Measurements from ENCODE around the gene BMP5.

The BMP5 gene

DNA sequence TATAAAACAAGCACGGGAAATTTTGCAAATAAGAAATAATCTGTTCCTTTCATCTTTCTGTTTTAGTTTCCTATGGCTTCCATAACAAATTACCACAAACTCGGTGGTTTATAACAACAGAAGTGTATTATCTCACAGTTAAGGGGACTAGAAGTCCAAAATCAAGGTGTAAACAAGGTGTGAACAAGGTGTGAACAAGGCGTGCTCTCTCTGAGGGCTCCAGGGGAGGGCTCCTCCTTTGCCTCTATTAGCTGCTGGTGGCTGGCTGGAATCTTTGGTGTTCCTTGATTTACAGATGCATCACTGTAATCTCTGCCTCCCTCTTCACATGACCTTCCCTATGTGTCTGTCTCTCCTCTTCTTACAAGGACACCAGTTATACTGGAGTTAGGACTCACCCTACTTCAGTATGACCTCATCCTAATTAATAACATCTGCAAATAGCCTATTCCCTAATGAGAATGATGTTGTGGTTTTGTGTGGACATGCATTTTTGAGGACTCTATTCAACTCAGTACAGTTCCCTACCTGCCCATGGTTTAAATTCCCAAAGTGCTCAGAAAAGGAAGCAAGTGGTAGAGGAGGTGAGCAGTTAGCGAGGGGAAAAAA lies 17.5 kb upstream of the BMP5 start:
- H3K4me3 ChIP-seq (ENCODE audit: low read depth, low read length) = no peak overlapping the region
- TF ChIP-seq, protein P1, sequence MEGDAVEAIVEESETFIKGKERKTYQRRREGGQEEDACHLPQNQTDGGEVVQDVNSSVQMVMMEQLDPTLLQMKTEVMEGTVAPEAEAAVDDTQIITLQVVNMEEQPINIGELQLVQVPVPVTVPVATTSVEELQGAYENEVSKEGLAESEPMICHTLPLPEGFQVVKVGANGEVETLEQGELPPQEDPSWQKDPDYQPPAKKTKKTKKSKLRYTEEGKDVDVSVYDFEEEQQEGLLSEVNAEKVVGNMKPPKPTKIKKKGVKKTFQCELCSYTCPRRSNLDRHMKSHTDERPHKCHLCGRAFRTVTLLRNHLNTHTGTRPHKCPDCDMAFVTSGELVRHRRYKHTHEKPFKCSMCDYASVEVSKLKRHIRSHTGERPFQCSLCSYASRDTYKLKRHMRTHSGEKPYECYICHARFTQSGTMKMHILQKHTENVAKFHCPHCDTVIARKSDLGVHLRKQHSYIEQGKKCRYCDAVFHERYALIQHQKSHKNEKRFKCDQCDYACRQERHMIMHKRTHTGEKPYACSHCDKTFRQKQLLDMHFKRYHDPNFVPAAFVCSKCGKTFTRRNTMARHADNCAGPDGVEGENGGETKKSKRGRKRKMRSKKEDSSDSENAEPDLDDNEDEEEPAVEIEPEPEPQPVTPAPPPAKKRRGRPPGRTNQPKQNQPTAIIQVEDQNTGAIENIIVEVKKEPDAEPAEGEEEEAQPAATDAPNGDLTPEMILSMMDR (IDR thresholded peaks at IDR 0.05; ENCODE audit: low read depth, low read length) = no peak

DNA sequence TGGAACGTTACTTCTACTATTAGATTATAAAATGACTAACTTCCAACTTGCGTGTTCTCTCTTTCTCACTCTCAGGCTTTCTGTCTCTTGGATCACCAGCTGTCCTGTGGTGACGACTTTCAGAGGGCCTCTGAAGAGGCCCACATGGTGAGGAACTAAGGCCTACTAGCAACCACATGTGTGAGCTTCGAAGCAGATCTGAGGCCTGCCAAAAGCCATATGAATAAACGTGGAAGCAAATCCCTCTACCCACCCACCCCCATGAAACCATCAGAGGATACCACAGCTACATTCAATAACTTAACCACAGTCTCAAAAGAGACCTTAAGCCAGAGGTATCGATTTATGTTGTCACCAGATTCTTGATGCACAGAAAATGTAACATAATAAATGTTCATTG lies 13.5 kb upstream of the BMP5 start:
- TF ChIP-seq, protein P1 (IDR thresholded peaks at IDR 0.05; ENCODE audit: low read depth, low read length) = no peak
- no peak overlapping the region for H3K4me3 ChIP-seq (ENCODE audit: low read depth, low read length)

DNA sequence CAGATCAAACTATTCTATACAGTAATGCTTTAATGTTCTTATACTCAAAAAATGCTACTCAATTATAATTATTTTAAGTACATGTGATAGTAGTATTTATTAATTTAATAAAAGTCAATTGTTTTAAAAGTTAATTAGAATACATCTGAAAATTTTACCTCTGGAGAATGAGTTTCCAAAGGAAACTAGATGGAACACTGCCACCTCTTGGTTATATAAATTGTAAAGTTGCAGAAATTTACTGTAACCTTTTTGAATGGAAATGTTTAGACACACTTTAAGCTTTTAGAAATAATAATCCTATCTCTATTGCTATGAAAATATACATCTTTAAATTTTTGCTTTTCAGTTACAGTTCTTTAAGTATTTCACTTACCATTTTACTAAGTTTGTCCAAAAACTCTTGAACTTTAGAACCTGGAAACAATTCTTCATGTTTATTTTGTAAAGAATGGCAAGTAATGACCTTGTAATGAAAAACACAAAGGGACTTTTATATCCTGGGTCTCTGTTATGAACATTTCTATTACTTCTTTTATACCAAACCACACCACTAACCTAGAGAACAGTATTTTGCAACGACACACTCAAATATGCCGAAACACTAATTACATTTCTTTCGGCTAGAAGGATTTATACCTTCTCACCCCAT lies 10.9 kb upstream of the BMP5 start:
- H3K4me3 ChIP-seq (ENCODE audit: low read depth, low read length) = no peak overlapping the region
- TF ChIP-seq, protein P1 (IDR thresholded peaks at IDR 0.05; ENCODE audit: low read depth, low read length) = no peak; the same call in 1 of the 2 replicates

DNA sequence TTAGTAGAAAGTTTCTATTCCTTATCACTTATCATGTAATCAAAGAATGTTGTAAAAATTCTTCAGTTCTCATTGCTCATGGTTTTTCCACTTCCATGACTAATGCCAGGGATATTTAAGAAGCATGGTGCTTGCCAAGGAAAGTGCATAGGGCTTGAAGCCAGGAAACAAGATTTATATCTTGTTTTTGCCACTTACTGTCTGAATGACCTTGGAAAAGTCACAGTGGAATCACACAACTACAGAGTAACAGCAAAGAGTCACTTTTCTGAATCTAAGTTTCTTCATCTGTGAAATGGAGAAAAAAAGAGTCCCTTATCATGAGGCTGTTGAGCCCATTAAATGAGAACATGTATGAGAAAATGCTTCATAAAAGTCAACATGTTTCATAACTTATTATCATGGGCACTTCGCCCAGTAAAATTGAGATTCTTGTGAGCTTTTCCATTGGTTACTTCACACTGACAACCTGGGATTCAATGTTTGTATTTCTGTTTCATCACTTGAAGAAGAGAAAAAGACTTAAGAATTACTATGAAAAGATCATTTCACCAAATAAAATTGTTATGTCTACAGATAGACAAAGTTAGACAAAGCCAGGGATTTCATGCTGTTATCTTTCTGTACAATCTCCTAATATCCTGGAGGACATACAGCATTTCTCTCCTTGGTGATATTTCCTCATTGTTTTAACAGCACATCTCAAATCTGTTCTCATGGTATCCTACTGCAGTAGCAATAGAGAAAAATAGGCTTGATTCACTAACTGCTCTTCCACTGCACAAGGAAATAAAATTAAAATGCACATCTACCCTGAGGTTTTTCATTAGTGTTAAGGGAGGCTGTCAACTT lies 7.6 kb upstream of the BMP5 start:
- no peak overlapping the region for H3K4me3 ChIP-seq (ENCODE audit: low read depth, low read length)
- TF ChIP-seq, protein P1 (IDR thresholded peaks at IDR 0.05; ENCODE audit: low read depth, low read length) = no peak

GRCh38 chr6:55877283-55877682 lies 1.9 kb upstream of the BMP5 start:
- TF ChIP-seq, protein P1 (IDR thresholded peaks at IDR 0.05; ENCODE audit: low read depth, low read length) = no peak
- no peak overlapping the region for H3K4me3 ChIP-seq (ENCODE audit: low read depth, low read length)

GRCh38 chr6:55874316-55874715 lies 1.1 kb downstream of the BMP5 start:
- H3K4me3 ChIP-seq (ENCODE audit: low read depth, low read length) = no peak overlapping the region
- TF ChIP-seq, protein P1 (IDR thresholded peaks at IDR 0.05; ENCODE audit: low read depth, low read length) = no peak

GRCh38 chr6:55872866-55873265 lies 2.5 kb downstream of the BMP5 start:
- no peak overlapping the region for H3K4me3 ChIP-seq (ENCODE audit: low read depth, low read length)

More at GRCh38 chr6:55872866-55873265, 2.5 kb downstream of the BMP5 start:
- TF ChIP-seq, protein P1 (IDR thresholded peaks at IDR 0.05; ENCODE audit: low read depth, low read length) = no peak

Data from WI38 (cell line).